Placental epithelial cell (primary cell): ENCODE measurements around the gene KLC1. TPM values are rescaled to one million over a fixed set of nuclear protein-coding genes. Genes with fewer than 3 reads are reported as not detected.

ENCODE experiments used
- small RNA-seq: library from RNA; depleted of rRNA; stranded (forward); fragments of <200 nt; gene quantifications from one replicate; pipeline ENCODE3, GENCODE V24; 2012
- total RNA-seq: library from RNA; depleted of rRNA; stranded (reverse); fragments of >200 nt; gene quantifications from 2 replicates; pipeline ENCODE4 v1.2.3, GENCODE V29; 2012

Gene KLC1
- 172 and 240 TPM in 2 replicates for total RNA-seq

GRCh38 chr14:103628684-103629502 is at the start of gene KLC1:
Gene KLC1 (plus strand): TSS chr14:103629211. CDS start chr14:103654565, 25,354 bp downstream.

GRCh38 chr14:103715052-103716000 is 86.3 kb downstream of the KLC1 start, which contains the start of the genes XRCC3 and ZFYVE21:
Gene XRCC3 (minus strand): TSS chr14:103715451. CDS start chr14:103711087, 4,364 bp downstream.
Gene ZFYVE21 (plus strand): TSS chr14:103715810. CDS start chr14:103715842, 32 bp downstream.

Small RNA genes lying within 50 kb of the gene (small RNA-seq; reads per million reads assigned to genes)
- not detected for gene RF00019

Other genes starting within 250 kb of the KLC1 start
- 88.7 and 98.3 TPM in 2 replicates for gene MARK3, start 243.8 kb upstream of the KLC1 start, total RNA-seq
- gene CKB, start 106.4 kb upstream of the KLC1 start, total RNA-seq = 3.7 and 11.0 TPM in 2 replicates
- gene TRMT61A, start 100.0 kb upstream of the KLC1 start, total RNA-seq = 4.7 and 9.2 TPM in 2 replicates
- gene BAG5, start 66.6 kb upstream of the KLC1 start, total RNA-seq = 18.5 and 24.5 TPM in 2 replicates
- gene COA8, start 66.3 kb upstream of the KLC1 start, total RNA-seq = 16.4 and 18.1 TPM in 2 replicates
- gene XRCC3, start 86.2 kb downstream of the KLC1 start, total RNA-seq = 11.4 and 11.5 TPM in 2 replicates
- gene ZFYVE21, start 86.6 kb downstream of the KLC1 start, total RNA-seq = 75.8 and 104 TPM in 2 replicates
- gene PPP1R13B, start 218.4 kb downstream of the KLC1 start, total RNA-seq = 25.1 and 34.5 TPM in 2 replicates